CD4-positive, alpha-beta T cell (primary cell): Measurements from ENCODE around the gene SEC24A. TPM values are rescaled to one million over a fixed set of nuclear protein-coding genes. Genes with fewer than 3 reads are reported as not detected.

Experiments used
- ATAC-seq: fragments of 200-7000 bp; cut with Tn5 transposase; one replicate; pipeline ENCODE4 v1.10.0; 2022; ENCODE audit warnings: mild to moderate bottlenecking; ENCODE audit not compliant: poor library complexity
- CTCF ChIA-PET: fragments of 350-600 bp; sonication (Branson Sonifier 250); formaldehyde crosslinking; loops from one replicate; lab custom pipeline; 2021; ENCODE audit warnings: antibody characterized with exemption, inconsistent platforms; lab: Charles Lee
- POLR2A ChIA-PET: fragments of 350-600 bp; sonication (Branson Sonifier 250); formaldehyde crosslinking; loops from one replicate; lab custom pipeline; 2021; ENCODE audit warnings: antibody characterized with exemption, inconsistent platforms; lab: Charles Lee
- DNase-seq, 14 experiments: peaks; one replicate each; pipeline ENCODE4 v3.0.0-alpha.2; 2013 to 2020; ENCODE audit warnings: mixed read lengths in 2 of 14
- H3K27ac ChIP-seq, 2 donors: one replicate each; pipeline versions ENCODE4 v1.5.1 to v1.7.0; 2013; ENCODE audit warnings: low read length in 2 of 2, low read depth in 1 of 2, mild to moderate bottlenecking in 1 of 2
- H3K27me3 ChIP-seq, 2 experiments: 1 replicate in 1 of 2; 2 replicates in 1 of 2; pipeline versions ENCODE4 v1.6.1 to v1.7.0; 2013; ENCODE audit warnings: low read length in 2 of 2, control low read depth in 1 of 2, mild to moderate bottlenecking in 1 of 2, moderate library complexity in 1 of 2; ENCODE audit not compliant: insufficient read depth in 2 of 2, control insufficient read depth in 1 of 2
- H3K36me3 ChIP-seq: one replicate; pipeline ENCODE4 v1.6.1; 2013; ENCODE audit warnings: low read length, control low read depth; ENCODE audit not compliant: insufficient read depth
- H3K4me1 ChIP-seq: one replicate; pipeline ENCODE4 v1.6.1; 2013; ENCODE audit warnings: low read length, control low read depth; ENCODE audit not compliant: insufficient read depth
- H3K4me3 ChIP-seq: one replicate; pipeline ENCODE4 v1.5.1; 2013; ENCODE audit warnings: mild to moderate bottlenecking, low read length, moderate library complexity
- H3K9me3 ChIP-seq, 2 experiments: 1 replicate in 1 of 2; 2 replicates in 1 of 2; pipeline versions ENCODE4 v1.6.1 to v1.7.0; 2013; ENCODE audit warnings: low read length in 2 of 2, mild to moderate bottlenecking in 2 of 2, control low read depth in 1 of 2, moderate library complexity in 1 of 2; ENCODE audit not compliant: control insufficient read depth in 1 of 2, insufficient read depth in 1 of 2
- H3K27ac Mint-ChIP-seq: one replicate; pipeline ENCODE4 v1.8.0; 2020; ENCODE audit warnings: mixed read lengths
- H3K27me3 Mint-ChIP-seq: one replicate; pipeline ENCODE4 v1.8.0; 2021; ENCODE audit warnings: mixed read lengths
- H3K36me3 Mint-ChIP-seq: one replicate; pipeline ENCODE4 v1.8.0; 2021; ENCODE audit warnings: low read depth, mixed read lengths
- H3K4me1 Mint-ChIP-seq: one replicate; pipeline ENCODE4 v1.8.0; 2021; ENCODE audit warnings: low read depth, mixed read lengths
- H3K4me3 Mint-ChIP-seq: one replicate; pipeline ENCODE4 v1.8.0; 2020; ENCODE audit warnings: mild to moderate bottlenecking, mixed read lengths
- H3K9me3 Mint-ChIP-seq: one replicate; pipeline ENCODE4 v1.8.0; 2020; ENCODE audit warnings: mixed read lengths
- intact Hi-C, 2 experiments: fragments of 100-400 bp; cut with DNase I in 1 of 2; cut with micrococcal nuclease in 1 of 2; formaldehyde crosslinking; loops; one replicate each; pipeline versions ENCODE4 v1.15.1 to v1.9.0; 2023 to 2025; cut with DNase I, micrococcal nuclease
- total RNA-seq, 174 experiments: library from RNA in 2 of 174; stranded (reverse) in 2 of 174; gene quantifications; one replicate each; pipeline ENCODE4 v1.2.3 and lab custom pipeline; 2021 to 2026
- TF ChIP-seq, protein P1 (sequence below): fragments of 200-600 bp; IDR thresholded peaks from one replicate; pipeline ENCODE4 v1.8.0; 2022; ENCODE audit warnings: antibody characterized with exemption, mild to moderate bottlenecking

Gene SEC24A
- total RNA-seq, 2 experiments from 2014 or later, result 11.7 to 12.3 TPM

DNA sequence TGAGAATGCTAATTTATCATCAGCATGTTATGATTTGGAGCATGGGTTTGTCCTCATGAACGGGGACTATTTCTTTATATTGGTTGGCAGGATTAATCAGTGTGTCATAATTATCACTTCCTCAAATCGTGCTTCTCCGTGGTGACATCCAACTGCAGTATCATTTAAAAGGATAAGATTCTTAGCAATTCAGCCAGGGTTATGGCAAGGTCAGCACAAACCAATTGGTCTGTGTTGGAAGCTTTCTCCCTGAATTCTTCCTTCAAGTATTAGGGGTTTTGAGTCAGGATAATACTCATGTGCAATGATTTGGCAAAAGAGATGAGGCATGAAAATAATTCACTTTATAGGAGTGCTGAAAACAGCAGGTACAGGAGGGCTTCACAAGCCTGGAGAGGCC lies 84.2 kb downstream of the SEC24A start:
- DNase-seq (no peak), ATAC-seq (no peak)
- Histone ChIP-seq H3K4me1 (peaks cover 7% of the 10 kb centered on the region), H3K9me3 (no peaks in the 10 kb centered on the region), H3K36me3 (no peaks in the 10 kb centered on the region), H3K27me3 (no peaks in the 10 kb centered on the region), H3K4me3 (no peak overlapping the region), H3K27ac (no peak overlapping the region)
- TF ChIP-seq, protein P1, sequence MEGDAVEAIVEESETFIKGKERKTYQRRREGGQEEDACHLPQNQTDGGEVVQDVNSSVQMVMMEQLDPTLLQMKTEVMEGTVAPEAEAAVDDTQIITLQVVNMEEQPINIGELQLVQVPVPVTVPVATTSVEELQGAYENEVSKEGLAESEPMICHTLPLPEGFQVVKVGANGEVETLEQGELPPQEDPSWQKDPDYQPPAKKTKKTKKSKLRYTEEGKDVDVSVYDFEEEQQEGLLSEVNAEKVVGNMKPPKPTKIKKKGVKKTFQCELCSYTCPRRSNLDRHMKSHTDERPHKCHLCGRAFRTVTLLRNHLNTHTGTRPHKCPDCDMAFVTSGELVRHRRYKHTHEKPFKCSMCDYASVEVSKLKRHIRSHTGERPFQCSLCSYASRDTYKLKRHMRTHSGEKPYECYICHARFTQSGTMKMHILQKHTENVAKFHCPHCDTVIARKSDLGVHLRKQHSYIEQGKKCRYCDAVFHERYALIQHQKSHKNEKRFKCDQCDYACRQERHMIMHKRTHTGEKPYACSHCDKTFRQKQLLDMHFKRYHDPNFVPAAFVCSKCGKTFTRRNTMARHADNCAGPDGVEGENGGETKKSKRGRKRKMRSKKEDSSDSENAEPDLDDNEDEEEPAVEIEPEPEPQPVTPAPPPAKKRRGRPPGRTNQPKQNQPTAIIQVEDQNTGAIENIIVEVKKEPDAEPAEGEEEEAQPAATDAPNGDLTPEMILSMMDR, result no peak
- H3K9me3 Mint-ChIP-seq, result no peaks in the 10 kb centered on the region
- peaks cover 3% of the 10 kb centered on the region for H3K36me3 Mint-ChIP-seq
- CTCF ChIA-PET, result interaction anchor here (1.4 kb wide), 1 partner anchor 26 kb away, joined by 3 read pairs; the partner anchor contains the start of gene DDX46
- POLR2A ChIA-PET, result no interaction called here
- H3K4me3 Mint-ChIP-seq, result no peak overlapping the region
- no peaks in the 10 kb centered on the region for H3K27me3 Mint-ChIP-seq
- intact Hi-C loops, result loop anchor here (10.0 kb wide), 4 partner anchors 52 to 728 kb away; partner anchors contain the start of genes C5orf24 (in 1 of the 2) and VDAC1 (in 1 of the 2)
- H3K4me1 Mint-ChIP-seq, result no peaks in the 10 kb centered on the region
- no peak overlapping the region for H3K27ac Mint-ChIP-seq

DNA sequence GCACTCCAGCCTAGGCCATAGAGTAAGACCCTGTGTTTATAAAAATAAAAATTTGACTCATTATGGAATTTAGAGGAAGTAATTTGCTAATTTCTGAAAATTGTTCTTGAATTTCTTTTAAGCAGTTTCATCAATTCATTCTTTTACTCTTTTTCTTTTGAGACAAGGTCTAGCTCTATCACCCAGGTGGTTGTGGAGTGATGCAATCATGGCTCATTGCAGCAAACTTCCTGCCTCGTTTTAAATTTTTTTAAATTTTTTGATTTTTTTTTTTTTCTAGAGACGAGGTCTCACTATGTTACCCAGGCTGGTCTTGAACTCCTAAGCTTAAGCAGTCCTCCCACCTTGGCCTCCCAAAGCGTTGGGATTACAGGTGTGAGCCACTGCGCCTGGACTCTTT lies 86.7 kb downstream of the SEC24A start:
- TF ChIP-seq, protein P1, result no peak
- Mint-ChIP-seq H3K4me1 (peaks cover 16% of the 10 kb centered on the region), H3K4me3 (no peak overlapping the region), H3K9me3 (no peaks in the 10 kb centered on the region), H3K36me3 (peaks cover 18% of the 10 kb centered on the region), H3K27ac (no peak overlapping the region), H3K27me3 (no peaks in the 10 kb centered on the region)
- H3K4me3 ChIP-seq, result no peak overlapping the region
- H3K36me3 ChIP-seq, result no peaks in the 10 kb centered on the region
- no peak overlapping the region for H3K27ac ChIP-seq
- ChIA-PET CTCF (interaction anchor here (0.7 to 2.2 kb wide), 4 partner anchors 9 to 169 kb away, joined by 3 to 8 read pairs (median 4); partner anchors contain the start of genes DDX46 and PCBD2), POLR2A (no interaction called here)
- H3K27me3 ChIP-seq, result no peaks in the 10 kb centered on the region
- ATAC-seq (no peak), DNase-seq (no peak)
- H3K4me1 ChIP-seq, result peaks cover 25% of the 10 kb centered on the region
- intact Hi-C loops, result loop anchor here (5.0 to 10.0 kb wide), 8 partner anchors 50 to 730 kb away; partner anchors contain the start of genes C5orf24 (in 1 of the 2), PPP2CA (in 1 of the 2), SAR1B (in 1 of the 2) and SKP1 (in 1 of the 2)
- H3K9me3 ChIP-seq, result no peaks in the 10 kb centered on the region

DNA sequence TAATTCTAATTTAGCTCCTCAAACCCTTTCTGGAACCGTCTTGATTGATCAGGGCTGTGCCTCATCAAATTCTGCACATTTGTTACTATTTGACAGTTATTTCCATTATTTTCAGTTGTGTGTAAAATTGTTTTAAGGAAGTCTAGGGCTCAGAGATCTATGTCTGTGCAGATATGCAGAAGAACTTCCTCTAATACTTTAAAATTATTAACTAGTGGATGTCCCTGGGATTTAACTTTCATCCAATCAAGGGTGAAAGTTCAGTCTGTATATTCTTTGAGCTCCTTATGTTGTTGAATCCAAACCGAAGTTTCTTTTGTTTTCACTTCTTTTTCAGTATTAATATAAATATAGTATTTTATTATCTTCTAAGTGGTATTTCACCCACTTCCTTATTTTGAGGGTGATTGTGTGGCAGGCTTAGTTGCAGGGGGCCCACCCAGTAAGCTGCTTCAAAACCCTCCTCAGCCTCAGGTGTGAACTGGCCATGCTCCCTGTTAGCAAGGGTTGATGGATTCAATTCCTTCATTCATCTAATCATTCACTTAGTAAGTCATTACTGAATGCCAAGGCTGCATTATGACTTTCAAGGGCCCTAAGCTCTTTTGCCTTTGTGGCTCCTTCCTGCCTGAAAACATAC lies 87.7 kb downstream of the SEC24A start:
- ChIA-PET POLR2A (interaction anchor here (1.3 kb wide), 1 partner anchor 168 kb away, joined by 3 read pairs; the partner anchor contains the start of gene PCBD2), CTCF (interaction anchor here (0.8 to 2.2 kb wide), 5 partner anchors 10 to 324 kb away, joined by 3 to 8 read pairs (median 4); partner anchors contain the start of genes CDKN2AIPNL, DDX46 and PCBD2)
- DNase-seq (no peak), ATAC-seq (no peak)
- Histone ChIP-seq H3K4me3 (no peak overlapping the region), H3K27me3 (no peaks in the 10 kb centered on the region), H3K27ac (no peak overlapping the region), H3K4me1 (peaks cover 28% of the 10 kb centered on the region), H3K36me3 (no peaks in the 10 kb centered on the region), H3K9me3 (no peaks in the 10 kb centered on the region)
- Mint-ChIP-seq H3K27ac (no peak overlapping the region), H3K4me1 (peaks cover 25% of the 10 kb centered on the region), H3K27me3 (no peaks in the 10 kb centered on the region), H3K36me3 (peaks cover 23% of the 10 kb centered on the region), H3K4me3 (no peak overlapping the region), H3K9me3 (no peaks in the 10 kb centered on the region)
- TF ChIP-seq, protein P1, result no peak
- intact Hi-C loops, result loop anchor here (5.0 to 10.0 kb wide), 8 partner anchors 49 to 731 kb away; partner anchors contain the start of genes C5orf24 (in 1 of the 2), PPP2CA (in 1 of the 2), SAR1B (in 1 of the 2) and SKP1 (in 1 of the 2)
